HepG2 (cell line): ENCODE data around the gene NUP93. TPM values are rescaled to one million over a fixed set of nuclear protein-coding genes. Genes with fewer than 3 reads are reported as not detected.

Experiments
- ARID2 ChIP-seq: sonication (generic); formaldehyde crosslinking; IDR thresholded peaks from 2 replicates; pipeline ENCODE4 v1.8.1; 2022; ENCODE audit warnings: mild to moderate bottlenecking, missing genetic modification reagents, borderline replicate concordance
- ATM ChIP-seq: fragments of 450-650 bp; IDR thresholded peaks from 2 replicates; pipeline ENCODE4 v1.7.1; 2017; ENCODE audit warnings: mild to moderate bottlenecking, borderline replicate concordance
- CEBPZ ChIP-seq: IDR thresholded peaks from 2 replicates; pipeline ENCODE4 v1.6.1; 2012; ENCODE audit warnings: low read length, improper control_type of control experiment
- CREM ChIP-seq, 2 experiments: sonication (generic) in 1 of 2; formaldehyde crosslinking in 1 of 2; IDR thresholded peaks; 2 replicates each; pipeline versions ENCODE4 v1.4.0 to v1.6.1; 2016 to 2020; ENCODE audit warnings: antibody characterized with exemption in 1 of 2, mild to moderate bottlenecking in 1 of 2, missing genetic modification reagents in 1 of 2
- KLF6 ChIP-seq: IDR thresholded peaks from 2 replicates; pipeline ENCODE4 v1.8.0; 2016; ENCODE audit warnings: missing biosample characterization, missing genetic modification reagents
- POLR2AphosphoS5 ChIP-seq: IDR thresholded peaks from 2 replicates; pipeline ENCODE4 v1.6.1; 2012; ENCODE audit warnings: low read depth, low read length
- TERF1 ChIP-seq: sonication (generic); formaldehyde crosslinking; IDR thresholded peaks from 2 replicates; pipeline ENCODE4 v1.8.0; 2022; ENCODE audit warnings: mild to moderate bottlenecking, missing genetic modification reagents, moderate library complexity
- TSC22D2 ChIP-seq: sonication (generic); formaldehyde crosslinking; IDR thresholded peaks from 2 replicates; pipeline ENCODE4 v1.5.1; 2020; ENCODE audit warnings: missing genetic modification reagents, mild to moderate bottlenecking, borderline replicate concordance
- XBP1 ChIP-seq: sonication (generic); formaldehyde crosslinking; IDR thresholded peaks from 2 replicates; pipeline ENCODE4 v1.5.0; 2020; ENCODE audit warnings: missing genetic modification reagents
- ZNF383 ChIP-seq: sonication (generic); formaldehyde crosslinking; IDR thresholded peaks from 2 replicates; pipeline ENCODE4 v1.4.0; 2020; ENCODE audit warnings: missing genetic modification reagents, mild to moderate bottlenecking, borderline replicate concordance
- ZNF83 ChIP-seq: sonication (generic); formaldehyde crosslinking; IDR thresholded peaks from 2 replicates; pipeline ENCODE4 v1.4.0; 2020; ENCODE audit warnings: missing genetic modification reagents, mild to moderate bottlenecking, borderline replicate concordance
- polyA plus RNA-seq, 8 experiments: library from polyadenylated mRNA; depleted of rRNA in 3 of 8; stranded (reverse) in 7 of 8; unstranded in 1 of 8; fragments of >200 nt; fragmentation: Illumina TruSeq in 4 of 8; extraction: Trizol in 4 of 8; gene quantifications; 2 replicates each; pipeline versions ENCODE4 v1.2.1 to v1.2.3, GENCODE V29; 2011 to 2016; ENCODE audit warnings: low read depth in 4 of 8, missing spikeins in 1 of 8, mixed read lengths in 1 of 8; ENCODE audit not compliant: insufficient read depth in 1 of 8
- total RNA-seq, 5 experiments: library from RNA; depleted of rRNA; stranded (reverse); fragments of >200 nt; fragmentation: Illumina TruSeq; extraction: Trizol; gene quantifications; 2 replicates each; pipeline ENCODE4 v1.2.3, GENCODE V29; 2016; ENCODE audit warnings: low read depth in 1 of 5
- TF ChIP-seq, protein P1 (sequence below): sonication (generic); formaldehyde crosslinking; IDR thresholded peaks from 2 replicates; pipeline ENCODE4 v1.4.0; 2020; ENCODE audit warnings: missing genetic modification reagents
- TF ChIP-seq, protein P2 (sequence below): IDR thresholded peaks from 2 replicates; pipeline ENCODE4 v1.6.1; 2016; ENCODE audit warnings: control low read depth
- TF ChIP-seq, protein P3 (sequence below), 2 experiments: sonication (generic) in 1 of 2; formaldehyde crosslinking in 1 of 2; IDR thresholded peaks; 2 replicates each; pipeline versions ENCODE4 v1.6.1 to v1.9.0; 2014 to 2022; ENCODE audit warnings: antibody characterized with exemption in 1 of 2, borderline replicate concordance in 1 of 2, inconsistent platforms in 1 of 2, low read depth in 1 of 2, missing genetic modification reagents in 1 of 2

Gene NUP93
- total and polyA plus RNA-seq, 2 of the 13 experiments (the other 11 are each of a cell fraction or from before 2014, with no cell fraction given) = 58.5 to 140 TPM

GRCh38 chr16:56849690-56850680 is 120.1 kb downstream of the NUP93 start (continued):
- TF ChIP-seq, protein P1, sequence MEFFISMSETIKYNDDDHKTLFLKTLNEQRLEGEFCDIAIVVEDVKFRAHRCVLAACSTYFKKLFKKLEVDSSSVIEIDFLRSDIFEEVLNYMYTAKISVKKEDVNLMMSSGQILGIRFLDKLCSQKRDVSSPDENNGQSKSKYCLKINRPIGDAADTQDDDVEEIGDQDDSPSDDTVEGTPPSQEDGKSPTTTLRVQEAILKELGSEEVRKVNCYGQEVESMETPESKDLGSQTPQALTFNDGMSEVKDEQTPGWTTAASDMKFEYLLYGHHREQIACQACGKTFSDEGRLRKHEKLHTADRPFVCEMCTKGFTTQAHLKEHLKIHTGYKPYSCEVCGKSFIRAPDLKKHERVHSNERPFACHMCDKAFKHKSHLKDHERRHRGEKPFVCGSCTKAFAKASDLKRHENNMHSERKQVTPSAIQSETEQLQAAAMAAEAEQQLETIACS (CRISPR knock-in tag) = no peak
- TF ChIP-seq POLR2AphosphoS5 (peak; percentile 49), ZNF383 (CRISPR knock-in tag) (no peak), ATM (no peak), CREM (IDR thresholded peaks at IDR 0.05) (peak; percentile 72), CREM (CRISPR knock-in tag; IDR thresholded peaks at IDR 0.05) (no peak), TERF1 (CRISPR knock-in tag) (no peak), ZNF83 (no peak), CEBPZ (no peak), KLF6 (CRISPR knock-in tag) (no peak), XBP1 (CRISPR knock-in tag) (no peak), TSC22D2 (CRISPR knock-in tag) (no peak), ARID2 (CRISPR knock-in tag) (peak; percentile 35; the same call in 1 of the 2 replicates)
- TF ChIP-seq, protein P2, sequence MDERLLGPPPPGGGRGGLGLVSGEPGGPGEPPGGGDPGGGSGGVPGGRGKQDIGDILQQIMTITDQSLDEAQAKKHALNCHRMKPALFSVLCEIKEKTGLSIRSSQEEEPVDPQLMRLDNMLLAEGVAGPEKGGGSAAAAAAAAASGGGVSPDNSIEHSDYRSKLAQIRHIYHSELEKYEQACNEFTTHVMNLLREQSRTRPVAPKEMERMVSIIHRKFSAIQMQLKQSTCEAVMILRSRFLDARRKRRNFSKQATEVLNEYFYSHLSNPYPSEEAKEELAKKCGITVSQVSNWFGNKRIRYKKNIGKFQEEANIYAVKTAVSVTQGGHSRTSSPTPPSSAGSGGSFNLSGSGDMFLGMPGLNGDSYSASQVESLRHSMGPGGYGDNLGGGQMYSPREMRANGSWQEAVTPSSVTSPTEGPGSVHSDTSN (CRISPR knock-in tag) = no peak
- TF ChIP-seq, protein P3, sequence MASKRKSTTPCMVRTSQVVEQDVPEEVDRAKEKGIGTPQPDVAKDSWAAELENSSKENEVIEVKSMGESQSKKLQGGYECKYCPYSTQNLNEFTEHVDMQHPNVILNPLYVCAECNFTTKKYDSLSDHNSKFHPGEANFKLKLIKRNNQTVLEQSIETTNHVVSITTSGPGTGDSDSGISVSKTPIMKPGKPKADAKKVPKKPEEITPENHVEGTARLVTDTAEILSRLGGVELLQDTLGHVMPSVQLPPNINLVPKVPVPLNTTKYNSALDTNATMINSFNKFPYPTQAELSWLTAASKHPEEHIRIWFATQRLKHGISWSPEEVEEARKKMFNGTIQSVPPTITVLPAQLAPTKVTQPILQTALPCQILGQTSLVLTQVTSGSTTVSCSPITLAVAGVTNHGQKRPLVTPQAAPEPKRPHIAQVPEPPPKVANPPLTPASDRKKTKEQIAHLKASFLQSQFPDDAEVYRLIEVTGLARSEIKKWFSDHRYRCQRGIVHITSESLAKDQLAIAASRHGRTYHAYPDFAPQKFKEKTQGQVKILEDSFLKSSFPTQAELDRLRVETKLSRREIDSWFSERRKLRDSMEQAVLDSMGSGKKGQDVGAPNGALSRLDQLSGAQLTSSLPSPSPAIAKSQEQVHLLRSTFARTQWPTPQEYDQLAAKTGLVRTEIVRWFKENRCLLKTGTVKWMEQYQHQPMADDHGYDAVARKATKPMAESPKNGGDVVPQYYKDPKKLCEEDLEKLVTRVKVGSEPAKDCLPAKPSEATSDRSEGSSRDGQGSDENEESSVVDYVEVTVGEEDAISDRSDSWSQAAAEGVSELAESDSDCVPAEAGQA (IDR thresholded peaks at IDR 0.05; ENCODE audit: low read depth) = no peak
- TF ChIP-seq, protein P3 (CRISPR knock-in tag; IDR thresholded peaks at IDR 0.05; ENCODE audit: borderline replicate concordance) = no peak
